ENCODE measurements around the gene SAXO1.
"Not testable (repeated sequence)": the region's sequence is repeated elsewhere in the genome, so short reads cannot be mapped to it uniquely, and the experiment has no call there.

SAXO1 gene

GRCh38 chr9:19033015-19033414 lies at the start of gene SAXO1:
Gene SAXO1 (minus strand): TSS chr9:19033209. CDS start chr9:19032908, 301 bp downstream.
- no peak for DNase-seq (ENCODE audit: low read depth in 2 of 2)

DNA sequence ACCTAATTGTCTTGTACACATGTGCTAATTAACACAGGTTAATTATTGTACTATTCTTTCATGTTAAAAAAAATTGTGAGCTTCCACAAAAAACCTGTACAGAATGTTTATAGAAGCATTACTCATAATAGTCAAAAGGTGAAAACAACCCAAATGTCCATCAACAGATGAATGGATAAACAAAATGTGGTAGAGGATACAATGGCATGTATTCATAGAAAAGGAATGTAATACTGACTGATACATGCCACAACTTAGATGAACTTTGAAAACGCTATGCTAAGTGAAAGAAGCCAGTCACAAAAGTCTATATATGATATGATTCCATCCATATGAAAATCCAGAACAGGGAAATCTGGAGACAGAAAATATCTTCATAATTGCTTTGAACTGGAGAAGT lies 41.8 kb upstream of the SAXO1 start:
- no peak for DNase-seq (ENCODE audit: low read depth in 2 of 2)

DNA sequence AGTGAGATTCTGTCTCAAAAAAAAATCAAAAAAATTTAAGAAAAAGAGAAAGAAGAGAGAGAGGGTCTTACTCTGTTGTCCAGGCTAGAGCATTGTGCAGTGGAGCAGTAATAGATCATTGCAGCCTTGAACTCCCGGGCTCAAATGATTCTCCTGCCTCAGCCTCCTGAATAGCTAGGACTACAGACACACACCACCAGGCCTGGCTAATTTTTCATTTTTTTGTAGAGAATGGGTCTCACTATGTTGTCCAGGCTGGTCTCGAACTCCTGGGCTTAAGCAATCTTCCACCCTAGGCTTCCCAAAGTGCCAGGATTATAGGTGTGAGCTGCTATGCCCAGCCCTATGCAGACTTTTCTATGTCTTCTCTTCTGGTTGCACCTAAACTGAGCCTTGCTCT lies 41.2 kb upstream of the SAXO1 start:
- no peak for DNase-seq (ENCODE audit: low read depth in 2 of 2)

DNA sequence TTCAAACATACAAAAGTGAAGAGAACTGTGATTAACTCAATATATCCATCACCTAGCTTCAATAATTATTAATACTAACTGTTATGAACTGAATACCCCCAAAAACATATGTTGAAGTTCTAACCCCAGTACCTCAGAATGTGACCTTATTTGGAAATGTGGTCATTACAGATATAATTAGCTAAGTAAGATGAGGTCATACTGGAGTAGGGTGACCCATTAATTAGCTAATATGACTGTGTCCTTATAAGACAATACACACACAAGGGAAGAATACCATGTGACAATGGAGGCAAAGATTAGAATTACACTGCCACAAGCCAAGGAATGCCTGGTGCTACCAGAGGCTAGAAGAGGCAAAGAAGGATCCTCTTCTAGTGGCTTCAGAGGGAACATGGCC lies 24.0 kb upstream of the SAXO1 start:
- no peak for DNase-seq (ENCODE audit: low read depth in 2 of 2)

DNA sequence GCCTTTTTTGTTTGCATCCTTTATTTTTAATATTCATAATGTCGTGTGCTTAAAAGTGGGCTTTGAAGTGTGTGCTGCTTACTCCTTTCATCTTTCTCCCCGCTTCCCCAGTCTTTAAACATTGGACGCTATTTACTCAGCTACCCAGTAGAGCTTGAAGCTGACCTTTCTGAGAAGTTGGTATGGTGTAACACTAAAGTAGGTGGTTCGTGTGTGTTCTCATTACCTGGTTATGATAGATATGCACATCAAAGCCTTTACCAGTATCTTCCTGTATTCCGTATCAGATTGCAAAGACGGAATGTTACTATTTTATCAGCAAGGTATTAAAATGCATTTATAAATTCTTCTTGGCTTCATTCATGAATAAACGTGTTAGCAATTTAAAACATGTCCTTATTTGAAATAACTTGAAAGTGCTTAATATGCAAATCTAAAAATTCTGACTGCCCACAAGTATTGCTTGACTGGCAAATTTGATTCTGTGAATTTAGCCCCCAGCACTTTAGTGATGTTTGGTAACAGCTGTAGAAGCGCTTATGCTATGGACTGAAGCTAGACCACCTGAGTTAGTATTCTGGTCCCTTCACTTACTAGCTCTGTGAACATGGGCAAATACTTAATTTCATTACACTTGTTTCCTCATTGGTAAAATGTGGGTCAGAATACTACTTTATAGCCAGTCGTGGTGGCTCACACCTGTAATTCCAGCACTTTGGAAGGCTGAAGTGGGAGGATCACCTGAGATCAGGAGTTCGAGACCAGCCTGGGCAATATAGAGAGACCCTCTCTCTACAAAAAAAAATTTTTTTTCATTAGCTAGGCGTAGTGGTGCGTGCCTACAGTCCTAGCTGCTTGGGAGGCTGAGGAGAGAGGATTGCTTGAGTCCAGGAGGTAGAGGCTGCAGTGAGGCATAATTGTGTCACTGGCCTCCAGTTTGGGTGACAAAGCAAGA lies 17.9 kb upstream of the SAXO1 start:
- no peak for DNase-seq (ENCODE audit: low read depth in 2 of 2)

- no peak for DNase-seq (ENCODE audit: low read depth in 2 of 2)
Measured at GRCh38 chr9:19049917-19050636, 17.1 kb upstream of the SAXO1 start.

GRCh38 chr9:19048966-19049916 lies 16.2 kb upstream of the SAXO1 start, which contains the start of gene RRAGA:
Gene RRAGA (plus strand): TSS chr9:19049427. CDS start chr9:19049660, 233 bp downstream.
- peak; percentile 90 for DNase-seq (ENCODE audit: low read depth in 2 of 2)

DNA sequence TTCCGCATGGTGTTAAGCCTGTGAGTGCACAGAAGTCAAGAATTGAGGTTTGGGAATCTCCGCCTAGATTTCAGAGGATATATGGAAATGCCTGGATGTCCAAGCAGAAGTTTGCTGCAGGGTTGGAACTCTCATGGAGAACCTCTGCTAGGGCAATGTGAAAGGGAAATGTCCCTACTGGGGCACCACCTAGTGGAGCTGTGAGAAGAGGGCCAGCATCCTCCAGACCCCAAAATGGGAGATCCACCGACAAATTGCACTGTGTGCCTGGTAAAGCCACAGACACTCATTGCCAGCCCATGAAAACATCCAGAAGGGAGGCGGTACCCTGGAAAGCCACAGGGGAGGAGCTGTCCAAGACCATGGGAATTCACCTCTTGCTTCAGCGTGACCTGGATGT lies 3.6 kb upstream of the SAXO1 start:
- DNase-seq (ENCODE audit: low read depth in 2 of 2): no peak

- DNase-seq (ENCODE audit: low read depth in 2 of 2): no peak
Measured at GRCh38 chr9:19032406-19032805, 603 bp downstream of the SAXO1 start.

GRCh38 chr9:19030899-19031298 lies 2.1 kb downstream of the SAXO1 start:
- DNase-seq (ENCODE audit: low read depth in 2 of 2): no peak

- DNase-seq (ENCODE audit: low read depth in 2 of 2): no peak
Measured at GRCh38 chr9:19028835-19029451, 4.1 kb downstream of the SAXO1 start.

DNA sequence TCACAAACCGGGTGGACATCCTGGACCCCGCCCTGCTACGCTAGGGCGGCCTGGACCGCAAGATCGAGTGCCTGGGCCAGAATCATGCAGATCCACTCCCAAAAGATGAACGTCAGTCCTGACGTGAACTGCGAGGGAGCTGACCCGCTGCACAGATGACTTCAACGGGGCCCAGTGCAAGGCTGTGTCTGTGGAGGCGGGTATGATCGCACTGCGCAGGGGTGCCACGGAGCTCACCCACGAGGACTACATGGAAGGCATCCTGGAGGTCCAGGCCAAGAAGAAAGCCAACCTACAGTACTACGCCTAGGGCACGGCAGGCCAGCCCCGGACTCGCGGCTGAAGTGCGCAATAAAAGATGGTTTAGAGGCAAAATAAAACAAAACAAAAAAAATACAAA lies 5.2 kb downstream of the SAXO1 start:
- no peak for DNase-seq (ENCODE audit: low read depth in 2 of 2)

- no peak for DNase-seq (ENCODE audit: low read depth in 2 of 2)
Measured at GRCh38 chr9:19026375-19026774, 6.6 kb downstream of the SAXO1 start.

GRCh38 chr9:19023078-19023477 lies 9.9 kb downstream of the SAXO1 start:
- DNase-seq (ENCODE audit: low read depth in 2 of 2): no peak

GRCh38 chr9:19022206-19022605 lies 10.8 kb downstream of the SAXO1 start:
- no peak for DNase-seq (ENCODE audit: low read depth in 2 of 2)

GRCh38 chr9:19021649-19022048 lies 11.4 kb downstream of the SAXO1 start:
- DNase-seq (ENCODE audit: low read depth in 2 of 2): not testable (repeated sequence)

GRCh38 chr9:19020886-19021455 lies 12.0 kb downstream of the SAXO1 start:
- no peak for DNase-seq (ENCODE audit: low read depth in 2 of 2)

GRCh38 chr9:19018201-19018600 lies 14.8 kb downstream of the SAXO1 start:
- no peak for DNase-seq (ENCODE audit: low read depth in 2 of 2)

DNA sequence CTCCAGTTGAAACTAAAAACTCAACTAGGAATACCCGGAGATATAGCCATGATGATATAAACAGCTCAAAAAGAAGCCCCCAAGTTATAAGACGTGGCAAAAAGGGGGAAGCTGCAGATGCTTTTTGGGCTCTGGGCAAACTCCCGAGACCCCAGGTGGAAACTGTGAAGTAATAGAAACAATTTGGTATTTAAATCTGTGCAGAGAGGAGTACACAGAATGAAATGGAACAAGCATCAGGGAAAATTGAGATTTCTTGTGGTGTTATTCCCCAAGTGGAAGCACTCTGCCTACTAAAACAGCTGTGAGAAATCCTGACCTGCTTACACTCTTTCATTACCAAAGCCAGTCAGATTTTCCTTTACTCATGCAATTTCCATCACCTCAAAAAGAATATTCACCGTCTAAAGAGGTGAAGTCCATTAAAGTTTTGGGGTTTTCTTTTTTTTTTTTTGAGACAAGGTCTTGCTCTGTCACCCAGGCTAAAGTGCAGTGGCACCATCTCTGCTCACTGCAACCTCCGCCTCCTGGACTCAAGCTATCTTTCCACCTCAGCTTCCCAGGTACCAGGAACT lies 23.5 kb downstream of the SAXO1 start:
- no peak for DNase-seq (ENCODE audit: low read depth in 2 of 2)

GRCh38 chr9:19000133-19000532 lies 32.9 kb downstream of the SAXO1 start:
- no peak for DNase-seq (ENCODE audit: low read depth in 2 of 2)

Data from stimulated activated CD4-positive, alpha-beta T cell treated with anti-CD3 and anti-CD28 coated beads, Interleukin-1b, Interleukin-23, amount 100 ng/mL, for 4 hours (primary cell).